ENCODE measurements around the gene ZNF692.
A peak's percentile ranks its signal among the peaks of the same experiment; 100 is the strongest.
"Not testable (repeated sequence)": the region's sequence is repeated elsewhere in the genome, so short reads cannot be mapped to it uniquely, and the experiment has no call there.

ZNF692 gene

GRCh38 chr1:248807067-248807737 lies 51.7 kb downstream of the ZNF692 start:
- DNase-seq = peak; percentile 21 to 36

GRCh38 chr1:248805876-248806275 lies 53.0 kb downstream of the ZNF692 start:
- no peak for DNase-seq

- no peak for DNase-seq
Observed at GRCh38 chr1:248804771-248805681, 53.9 kb downstream of the ZNF692 start.

GRCh38 chr1:248803501-248803900 lies 55.4 kb downstream of the ZNF692 start:
- not testable (repeated sequence) for DNase-seq

- no peak for DNase-seq
Observed at GRCh38 chr1:248802454-248802853, 56.4 kb downstream of the ZNF692 start.

- DNase-seq = no peak
Observed at GRCh38 chr1:248800459-248800858, 58.4 kb downstream of the ZNF692 start.
